Muscle layer of duodenum (tissue), 2 donors: ENCODE data around the gene DECR2.
"Not testable (repeated sequence)": the region's sequence is repeated elsewhere in the genome, so short reads cannot be mapped to it uniquely, and the experiment has no call there.

ENCODE experiments used
- H3K27ac ChIP-seq: one replicate; pipeline ENCODE4 v1.7.0; 2013; ENCODE audit warnings: mild to moderate bottlenecking, low read length
- H3K27me3 ChIP-seq: one replicate; pipeline ENCODE4 v1.7.0; 2013; ENCODE audit warnings: low read depth, mild to moderate bottlenecking, control low read depth, low read length
- H3K36me3 ChIP-seq, 2 donors: one replicate each; pipeline ENCODE4 v1.7.0; 2013; ENCODE audit warnings: low read length in 2 of 2, control low read depth in 1 of 2, mild to moderate bottlenecking in 1 of 2; ENCODE audit not compliant: insufficient read depth in 2 of 2, control insufficient read depth in 1 of 2
- H3K4me1 ChIP-seq, 2 donors: one replicate each; pipeline ENCODE4 v1.7.0; 2013; ENCODE audit warnings: low read length in 2 of 2, mild to moderate bottlenecking in 2 of 2, control low read depth in 1 of 2, moderate library complexity in 1 of 2; ENCODE audit not compliant: insufficient read depth in 2 of 2, control insufficient read depth in 1 of 2
- H3K4me3 ChIP-seq, 2 donors: one replicate each; pipeline ENCODE4 v1.7.0; 2013; ENCODE audit warnings: low read length in 2 of 2, low read depth in 1 of 2, mild to moderate bottlenecking in 1 of 2
- H3K9me3 ChIP-seq, 2 donors: one replicate each; pipeline ENCODE4 v1.7.0; 2013; ENCODE audit warnings: low read length in 2 of 2, control low read depth in 1 of 2, mild to moderate bottlenecking in 1 of 2; ENCODE audit not compliant: control insufficient read depth in 1 of 2
- donor health status: healthy.

DECR2 gene

DNA sequence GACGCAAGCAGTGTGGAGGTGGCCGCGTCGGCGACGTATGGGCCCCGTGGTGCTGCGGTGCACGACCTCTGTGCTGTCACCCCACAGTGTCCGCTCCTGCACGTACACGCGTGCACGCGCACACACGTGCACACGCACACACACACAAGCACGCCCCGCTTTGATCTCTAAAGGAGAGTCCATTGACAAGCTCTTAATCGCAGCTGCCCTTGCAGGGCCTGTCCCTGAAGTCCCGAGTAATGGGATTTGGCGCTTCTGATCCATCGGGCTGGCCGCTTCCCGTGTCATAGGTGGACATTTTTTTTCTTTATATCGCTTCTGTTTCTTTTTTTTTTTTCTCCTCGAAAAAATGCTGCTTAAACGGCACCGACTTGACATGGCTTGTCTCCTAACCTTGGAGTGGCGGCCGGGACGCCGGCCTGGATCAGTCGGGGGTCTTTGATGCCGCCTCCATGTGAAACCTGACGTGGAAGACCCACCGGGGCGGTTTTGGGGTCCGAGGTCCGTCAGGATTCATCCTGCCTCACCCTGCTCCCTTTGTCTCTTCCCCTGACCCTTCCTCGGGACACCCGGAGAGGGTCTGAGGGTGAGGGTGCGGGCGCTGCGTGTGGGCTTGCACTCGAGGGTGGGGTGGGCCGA, 40.9 kb upstream of the DECR2 start:
- H3K36me3 ChIP-seq, result no peaks in the 10 kb centered on the region
- no peak overlapping the region for H3K4me3 ChIP-seq
- H3K27ac ChIP-seq, result no peak overlapping the region
- peaks cover 0 to 3% of the 10 kb centered on the region in 2 donors for H3K4me1 ChIP-seq
- no peaks in the 10 kb centered on the region for H3K27me3 ChIP-seq
- H3K9me3 ChIP-seq, result no peaks in the 10 kb centered on the region

DNA sequence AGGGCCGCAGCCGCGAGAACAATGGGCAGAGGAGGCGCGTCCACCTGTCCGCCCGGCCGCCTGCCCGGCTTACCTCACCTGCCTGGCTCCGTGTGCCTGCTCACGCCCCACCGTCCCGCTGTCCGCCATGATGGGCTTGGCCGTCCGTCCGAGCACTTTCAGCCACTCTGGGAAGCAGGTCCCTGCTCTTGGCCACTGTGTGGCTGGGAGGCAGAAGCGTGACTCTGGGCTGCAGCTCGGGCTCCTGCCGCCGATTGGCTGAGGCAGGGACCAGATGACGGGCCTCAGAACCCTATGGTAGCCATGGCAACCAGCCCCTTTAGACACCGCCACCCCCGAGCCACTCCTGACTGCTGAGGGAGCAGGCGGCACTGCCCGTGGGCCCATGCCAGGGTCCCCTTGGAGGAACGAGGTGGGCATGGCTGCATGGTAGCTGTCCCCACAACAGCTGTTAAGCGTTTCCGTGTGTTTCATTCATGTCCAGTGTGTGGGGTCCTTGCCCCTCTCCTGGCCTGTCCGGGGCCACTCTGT, 40.3 kb upstream of the DECR2 start:
- Histone ChIP-seq H3K27ac (no peak overlapping the region), H3K36me3 (peaks cover 0 to 4% of the 10 kb centered on the region in 2 donors), H3K27me3 (no peaks in the 10 kb centered on the region), H3K4me3 (no peak overlapping the region), H3K9me3 (no peaks in the 10 kb centered on the region), H3K4me1 (peaks cover 0 to 3% of the 10 kb centered on the region in 2 donors)

DNA sequence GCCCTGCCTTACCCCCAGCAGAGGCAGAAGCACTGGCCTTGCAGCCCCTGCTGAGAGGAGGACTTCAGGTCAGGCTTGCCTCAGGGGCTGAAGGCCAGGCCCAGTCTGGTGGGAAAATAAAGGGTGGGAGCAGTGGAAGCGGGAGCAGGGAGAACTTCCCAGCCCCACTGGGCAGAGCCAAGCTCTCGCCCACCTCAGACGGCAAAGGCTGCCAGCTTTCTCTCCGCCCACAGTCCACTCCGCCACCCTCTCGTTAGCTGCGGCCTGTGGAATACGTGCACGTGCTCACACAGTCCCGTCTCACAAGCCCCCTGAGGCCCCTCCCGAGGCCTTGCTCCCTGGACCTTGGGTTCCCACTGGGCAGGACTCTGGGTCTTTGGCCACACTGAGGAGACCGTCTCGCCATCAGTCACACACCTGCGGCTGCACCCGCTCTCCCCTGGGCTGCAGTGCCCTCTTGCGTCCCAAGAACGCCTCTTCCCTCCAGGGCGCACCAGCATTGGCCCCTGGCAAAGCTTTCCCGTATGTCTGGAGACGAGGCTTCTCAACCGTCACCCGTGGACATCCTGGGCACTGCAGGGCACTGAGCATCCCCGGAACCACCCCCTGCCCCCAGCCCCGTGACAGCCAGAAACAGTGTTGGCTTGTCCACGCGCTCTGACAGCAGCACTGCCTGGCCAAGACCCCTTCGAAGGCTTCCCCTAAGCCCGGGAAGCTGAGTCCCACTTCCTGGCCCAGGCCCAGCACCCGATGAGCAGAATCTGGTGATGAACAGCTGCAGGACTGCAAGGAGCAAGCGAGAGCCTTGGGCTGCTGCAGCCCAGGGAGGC, 39.6 kb upstream of the DECR2 start:
- H3K36me3 ChIP-seq, result peaks cover 0 to 11% of the 10 kb centered on the region in 2 donors
- no peak overlapping the region for H3K27ac ChIP-seq
- no peaks in the 10 kb centered on the region for H3K9me3 ChIP-seq
- no peaks in the 10 kb centered on the region for H3K27me3 ChIP-seq
- peaks cover 0 to 3% of the 10 kb centered on the region in 2 donors for H3K4me1 ChIP-seq
- H3K4me3 ChIP-seq, result no peak overlapping the region

DNA sequence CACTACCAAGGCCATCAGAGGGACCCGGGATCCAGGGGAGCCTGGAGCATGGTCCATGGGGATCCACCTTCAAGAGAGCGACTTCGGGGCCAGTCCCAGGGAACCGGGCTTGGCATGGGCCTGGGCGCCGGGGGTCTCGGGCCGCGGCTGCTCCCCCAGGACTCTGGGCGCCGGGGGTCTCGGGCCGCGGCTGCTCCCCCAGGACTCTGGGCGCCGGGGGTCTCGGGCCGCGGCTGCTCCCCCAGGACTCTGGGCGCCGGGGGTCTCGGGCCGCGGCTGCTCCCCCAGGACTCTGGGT, 39.0 kb upstream of the DECR2 start:
- H3K36me3 ChIP-seq, result peaks cover 3 to 17% of the 10 kb centered on the region in 2 donors
- not testable (repeated sequence) for H3K9me3 ChIP-seq, H3K27ac ChIP-seq, H3K4me1 ChIP-seq, H3K4me3 ChIP-seq, H3K27me3 ChIP-seq

DNA sequence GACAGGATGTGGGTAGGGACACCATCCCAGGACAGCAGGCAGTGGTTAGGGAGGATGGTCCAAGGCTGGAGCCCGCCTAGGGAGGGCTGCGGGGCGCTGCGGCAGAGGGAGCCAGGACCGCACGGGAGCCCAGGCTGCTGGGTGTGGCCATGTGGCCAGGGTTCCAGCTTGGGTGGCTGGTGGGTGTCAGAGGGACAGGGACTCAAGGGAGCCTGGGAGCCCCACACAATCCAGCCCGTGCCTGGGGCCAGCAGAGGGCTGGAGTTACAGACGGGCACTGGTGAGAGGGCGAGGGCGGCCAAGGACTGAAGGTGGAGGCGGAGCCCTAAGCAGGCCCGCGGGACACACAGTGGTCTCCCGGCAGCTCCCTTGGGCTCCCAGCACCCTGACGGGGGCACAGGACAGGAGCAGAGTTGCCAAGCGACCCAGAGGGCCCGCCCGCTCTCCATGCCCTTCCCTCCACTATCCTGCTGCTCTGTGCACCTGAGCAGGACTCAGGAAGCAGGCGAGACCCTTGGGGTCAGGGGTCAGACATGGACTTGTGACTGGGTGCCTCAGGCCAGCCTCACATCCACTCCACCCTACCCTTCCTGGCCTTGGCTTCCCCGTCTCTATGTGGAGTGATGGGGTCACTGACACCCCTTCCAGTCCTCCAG, 38.4 kb upstream of the DECR2 start:
- Histone ChIP-seq H3K27ac (no peak overlapping the region), H3K27me3 (no peaks in the 10 kb centered on the region), H3K4me3 (no peak overlapping the region), H3K4me1 (peaks cover 0 to 3% of the 10 kb centered on the region in 2 donors), H3K9me3 (no peaks in the 10 kb centered on the region), H3K36me3 (peaks cover 4 to 23% of the 10 kb centered on the region in 2 donors)

DNA sequence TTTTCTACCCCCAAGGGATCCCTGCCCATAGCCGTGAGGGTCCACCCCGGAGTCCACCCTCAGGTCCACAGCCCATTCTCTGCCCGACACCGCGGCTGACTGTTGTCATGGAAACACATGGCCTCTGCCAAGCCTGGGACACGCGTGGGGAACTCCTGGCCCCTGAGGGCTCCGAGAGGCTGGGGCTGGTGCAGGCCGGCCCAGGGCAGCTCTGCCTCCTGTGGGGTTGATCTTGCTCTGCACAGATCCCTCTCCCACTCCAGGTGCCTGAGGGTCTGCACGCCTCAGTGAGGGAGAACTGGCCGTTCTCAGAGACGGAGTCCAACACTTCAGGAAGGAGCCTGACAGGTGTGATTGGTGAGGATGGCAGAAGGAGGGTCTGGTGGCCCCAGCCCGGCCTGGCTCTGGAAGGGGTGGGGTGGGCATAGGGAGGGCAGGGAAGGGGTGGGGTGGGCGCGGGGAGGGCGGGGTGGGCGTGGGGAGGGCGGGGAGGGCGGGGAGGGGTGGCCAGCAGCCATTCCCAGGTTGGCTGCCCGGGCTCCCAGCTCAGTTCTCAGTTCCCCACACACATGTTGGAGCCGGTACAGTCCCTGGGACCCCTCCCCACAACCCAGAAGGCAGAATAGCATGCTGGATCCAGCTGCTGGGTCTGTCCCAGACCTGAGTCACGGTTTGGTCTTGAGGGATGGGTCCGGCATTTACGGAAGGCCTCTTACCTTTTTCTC, 37.8 kb upstream of the DECR2 start:
- no peaks in the 10 kb centered on the region for H3K9me3 ChIP-seq

DNA sequence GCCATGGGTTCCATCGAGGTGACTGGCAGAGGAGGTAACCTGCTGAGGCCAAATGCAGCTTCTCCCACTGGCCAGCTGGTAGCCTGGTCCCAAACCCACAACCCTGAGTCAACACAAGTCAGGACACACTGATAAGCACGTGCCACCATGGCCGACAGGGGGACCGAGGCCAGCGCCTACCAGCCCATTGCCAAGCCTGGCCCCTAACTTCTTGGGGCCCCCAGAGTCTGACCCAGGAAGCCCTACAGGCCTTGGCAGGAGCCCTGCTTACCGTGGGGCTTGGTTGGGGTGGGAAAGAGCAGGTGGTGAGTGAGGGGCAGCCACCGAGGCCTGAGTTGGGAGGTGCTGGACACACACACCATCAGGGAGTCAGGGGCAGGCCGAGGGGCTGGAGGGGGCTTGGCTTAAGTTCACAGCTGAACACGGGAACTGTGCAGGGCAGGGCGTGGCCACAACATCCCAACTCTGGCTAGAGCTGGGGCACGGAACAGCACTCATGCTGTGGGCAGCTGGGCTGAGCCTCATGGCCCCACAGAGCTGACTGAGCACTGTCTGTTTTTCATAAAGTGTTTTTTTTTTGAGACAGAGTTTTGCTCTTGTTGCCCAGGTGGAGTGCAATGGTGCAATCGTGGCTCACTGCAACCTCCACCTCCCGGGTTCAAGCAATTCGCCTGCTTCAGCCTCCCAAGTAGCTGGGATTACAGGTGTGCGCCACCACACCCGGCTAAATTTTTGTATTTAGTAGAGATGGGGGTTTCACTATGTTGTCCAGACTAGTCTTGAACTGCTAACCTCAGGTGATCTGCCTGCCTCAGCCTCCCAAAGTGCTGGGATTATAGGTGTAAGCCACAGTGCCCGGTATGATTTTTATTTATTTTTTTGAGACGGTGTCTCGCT, 36.8 kb upstream of the DECR2 start:
- Histone ChIP-seq H3K9me3 (no peaks in the 10 kb centered on the region), H3K4me3 (no peak overlapping the region), H3K27me3 (no peaks in the 10 kb centered on the region), H3K36me3 (peaks cover 4 to 32% of the 10 kb centered on the region in 2 donors), H3K4me1 (peaks cover 0 to 13% of the 10 kb centered on the region in 2 donors), H3K27ac (no peak overlapping the region)

More for the DNA sequence above, 37.8 kb upstream of the DECR2 start:
- H3K36me3 ChIP-seq, result peaks cover 4 to 30% of the 10 kb centered on the region in 2 donors
- peaks cover 0 to 4% of the 10 kb centered on the region in 2 donors for H3K4me1 ChIP-seq
- no peaks in the 10 kb centered on the region for H3K27me3 ChIP-seq
- H3K4me3 ChIP-seq, result no peak overlapping the region
- no peak overlapping the region for H3K27ac ChIP-seq

DNA sequence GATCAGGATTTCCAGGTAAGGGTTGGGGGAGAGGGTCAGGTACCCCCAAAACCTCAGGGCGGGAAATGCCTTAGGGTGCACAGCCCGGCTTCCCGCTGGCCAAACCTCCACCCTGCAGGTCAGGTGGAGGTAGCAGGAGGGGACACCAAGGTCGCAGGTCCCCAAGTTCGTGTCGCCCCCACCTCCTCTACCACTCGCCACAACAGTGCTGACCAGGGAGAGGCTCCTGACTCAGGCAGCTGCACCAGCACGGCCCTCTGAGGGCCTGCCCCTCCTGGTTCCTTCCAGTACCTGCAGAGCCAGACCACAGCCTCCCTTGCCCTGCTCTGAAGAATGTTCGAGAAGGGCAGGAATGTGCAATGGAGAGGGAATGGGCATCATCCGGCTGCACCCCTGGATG, 35.2 kb upstream of the DECR2 start:
- H3K27ac ChIP-seq, result no peak overlapping the region
- no peaks in the 10 kb centered on the region for H3K27me3 ChIP-seq
- H3K4me1 ChIP-seq, result peaks cover 0 to 22% of the 10 kb centered on the region in 2 donors
- H3K9me3 ChIP-seq, result no peaks in the 10 kb centered on the region
- no peak overlapping the region for H3K4me3 ChIP-seq
- peaks cover 4 to 32% of the 10 kb centered on the region in 2 donors for H3K36me3 ChIP-seq

DNA sequence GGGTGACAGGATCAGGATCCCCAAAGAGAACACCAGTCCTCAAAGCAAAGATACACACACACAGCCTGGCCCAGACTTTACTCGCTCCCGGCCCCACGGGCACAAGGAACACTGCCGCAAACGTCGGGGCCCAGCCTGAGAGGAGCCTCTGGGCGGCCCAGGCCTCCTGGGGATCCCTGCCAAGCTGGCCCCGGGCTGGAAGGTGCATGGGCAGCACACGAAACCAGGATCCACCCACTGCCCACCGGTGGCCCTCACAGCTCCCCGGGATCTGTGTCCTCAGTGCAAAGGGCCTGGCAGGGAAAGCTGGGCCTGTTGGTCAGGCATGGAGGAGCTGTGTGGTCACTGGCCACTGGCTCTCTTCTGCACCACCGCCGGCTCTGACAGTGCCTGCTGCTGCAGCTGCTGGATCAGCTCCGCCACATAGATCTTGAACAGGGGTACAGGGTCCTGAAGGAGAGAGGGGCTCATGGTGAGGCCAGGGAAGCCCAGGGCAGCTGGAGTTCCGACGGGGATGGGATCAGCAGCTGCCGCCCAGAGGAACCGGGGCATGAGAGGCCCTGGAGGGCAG, 34.3 kb upstream of the DECR2 start:
- peaks cover 0 to 19% of the 10 kb centered on the region in 2 donors for H3K4me1 ChIP-seq
- no peak overlapping the region for H3K4me3 ChIP-seq
- no peaks in the 10 kb centered on the region for H3K27me3 ChIP-seq
- H3K9me3 ChIP-seq, result no peaks in the 10 kb centered on the region
- H3K36me3 ChIP-seq, result peaks cover 7 to 39% of the 10 kb centered on the region in 2 donors
- H3K27ac ChIP-seq, result no peak overlapping the region
